ENCODE results near the gene UBN2.

UBN2 gene

GRCh38 chr7:139232377-139232717, 1.3 kb downstream of the UBN2 start:
- DNase-seq (ENCODE audit: low spot score) = peak; percentile 4

- DNase-seq (ENCODE audit: low spot score) = no peak
Observed at GRCh38 chr7:139232904-139233303, 1.9 kb downstream of the UBN2 start.

- no peak for DNase-seq (ENCODE audit: low spot score)
Observed at GRCh38 chr7:139241258-139241657, 10.2 kb downstream of the UBN2 start.

- DNase-seq (ENCODE audit: low spot score) = no peak
Observed at GRCh38 chr7:139242741-139243281, 11.8 kb downstream of the UBN2 start.

GRCh38 chr7:139245401-139245800, 14.4 kb downstream of the UBN2 start:
- no peak for DNase-seq (ENCODE audit: low spot score)

GRCh38 chr7:139246494-139246893, 15.5 kb downstream of the UBN2 start:
- DNase-seq (ENCODE audit: low spot score) = no peak

- no peak for DNase-seq (ENCODE audit: low spot score)
Observed at GRCh38 chr7:139246905-139247304, 15.9 kb downstream of the UBN2 start.

- DNase-seq (ENCODE audit: low spot score) = no peak
Observed at GRCh38 chr7:139249179-139249810, 18.3 kb downstream of the UBN2 start.

GRCh38 chr7:139252451-139252850, 21.4 kb downstream of the UBN2 start:
- DNase-seq (ENCODE audit: low spot score) = no peak

GRCh38 chr7:139254281-139254680, 23.2 kb downstream of the UBN2 start:
- no peak for DNase-seq (ENCODE audit: low spot score)

- no peak for DNase-seq (ENCODE audit: low spot score)
Observed at GRCh38 chr7:139254728-139255127, 23.7 kb downstream of the UBN2 start.

- no peak for DNase-seq (ENCODE audit: low spot score)
Observed at GRCh38 chr7:139255290-139255689, 24.3 kb downstream of the UBN2 start.

- DNase-seq (ENCODE audit: low spot score) = peak; percentile 16
Observed at GRCh38 chr7:139259142-139259541, 28.1 kb downstream of the UBN2 start.

GRCh38 chr7:139264220-139264619, 33.2 kb downstream of the UBN2 start:
- no peak for DNase-seq (ENCODE audit: low spot score)

- DNase-seq (ENCODE audit: low spot score) = no peak
Observed at GRCh38 chr7:139265673-139266072, 34.6 kb downstream of the UBN2 start.

- DNase-seq (ENCODE audit: low spot score) = no peak
Observed at GRCh38 chr7:139271718-139272628, 40.9 kb downstream of the UBN2 start.

- no peak for DNase-seq (ENCODE audit: low spot score)
Observed at GRCh38 chr7:139284252-139284896, 53.3 kb downstream of the UBN2 start.

- no peak for DNase-seq (ENCODE audit: low spot score)
Observed at GRCh38 chr7:139286144-139286543, 55.1 kb downstream of the UBN2 start.

GRCh38 chr7:139292821-139293220, 61.8 kb downstream of the UBN2 start:
- no peak for DNase-seq (ENCODE audit: low spot score)

GRCh38 chr7:139293534-139293933, 62.5 kb downstream of the UBN2 start:
- no peak for DNase-seq (ENCODE audit: low spot score)

- no peak for DNase-seq (ENCODE audit: low spot score)
Observed at GRCh38 chr7:139294241-139294640, 63.2 kb downstream of the UBN2 start.

- no peak for DNase-seq (ENCODE audit: low spot score)
Observed at GRCh38 chr7:139294951-139295575, 64.0 kb downstream of the UBN2 start.

Measured in globus pallidus (tissue), 1 donor.